ENCODE data around the gene ARFGAP2. TPM values are rescaled to one million over a fixed set of nuclear protein-coding genes. Genes with fewer than 3 reads are reported as not detected.
"Not testable (repeated sequence)": the region's sequence is repeated elsewhere in the genome, so short reads cannot be mapped to it uniquely, and the experiment has no call there.

Gene ARFGAP2
- total RNA-seq, 1 experiment from 2014 or later = 122 TPM

- Histone ChIP-seq H3K27ac (peak overlapping the region; percentile 70), H3K36me3 (ENCODE audit: low read depth) (no peaks in the 10 kb centered on the region), H4K20me1 (ENCODE audit: insufficient read depth) (no peaks in the 10 kb centered on the region), H3K4me1 (replicated peaks; ENCODE audit: insufficient read depth) (peaks cover 20% of the 10 kb centered on the region), H3K79me2 (ENCODE audit: low read depth) (no peaks in the 10 kb centered on the region), H3F3A (ENCODE audit: insufficient read depth, low read depth) (peaks cover 23% of the 10 kb centered on the region), H3K9me3 (ENCODE audit: insufficient read depth, low read depth) (no peaks in the 10 kb centered on the region), H3K4me2 (peak overlapping the region; percentile 51), H3K9me2 (ENCODE audit: insufficient read depth) (no peaks in the 10 kb centered on the region), H2AFZ (0 out of 2 replicates have a peak overlapping the region, but pooled peaks have one; percentile 21), H3K27me3 (ENCODE audit: insufficient read depth, low read depth) (no peaks in the 10 kb centered on the region), H3K4me3 (no peak overlapping the region)
- CTCF ChIA-PET = interaction anchor here (0.6 to 1.0 kb wide), 3 partner anchors 10 to 80 kb away, joined by 3 read pairs; partner anchors contain the start of gene DDB2
- POLR2A ChIA-PET (ENCODE audit: unreplicated experiment) = interaction anchor here (0.6 to 2.4 kb wide), 7 partner anchors 10 to 44 kb away, joined by 3 to 39 read pairs (median 10); partner anchors contain the start of genes ACP2 and DDB2
- intact Hi-C loops (cut with micrococcal nuclease; ENCODE audit: unreplicated experiment) = loop anchor here (1.0 kb wide), 2 partner anchors 10 kb away; partner anchors contain the start of gene DDB2
- no TSS peak for BruUV-seq (replicated peaks)
- TF ChIP-seq CTCF (conservative IDR thresholded peaks at IDR 0.05) = no peak
- no peak for TF ChIP-seq EZH2 (IDR thresholded peaks at IDR 0.05; ENCODE audit: low read depth)
- DNase-seq = peak; percentile 61 to 89
These were observed 27.9 kb upstream of the ARFGAP2 start for GRCh38 chr11:47204637-47204989.

- ChIA-PET POLR2A (ENCODE audit: unreplicated experiment) (interaction anchor here (0.6 kb wide), 1 partner anchor 23 kb away, joined by 3 read pairs; no protein-coding TSS in a partner anchor), CTCF (interaction anchor here (0.7 kb wide), 1 partner anchor 25 kb away, joined by 3 read pairs; no protein-coding TSS in a partner anchor)
- no peaks in the 10 kb centered on the region for H3K9me3 ChIP-seq (ENCODE audit: insufficient read depth, low read depth)
- no peak for DNase-seq
- intact Hi-C loops (cut with micrococcal nuclease; ENCODE audit: unreplicated experiment) = no loop called here
- H3K4me1 ChIP-seq (replicated peaks; ENCODE audit: insufficient read depth) = peaks cover 20% of the 10 kb centered on the region
- TF ChIP-seq EZH2 (IDR thresholded peaks at IDR 0.05; ENCODE audit: low read depth) (no peak), CTCF (conservative IDR thresholded peaks at IDR 0.05) (no peak)
- H3K79me2 ChIP-seq (ENCODE audit: low read depth) = no peaks in the 10 kb centered on the region
- H3K4me2 ChIP-seq = no peak overlapping the region
- no TSS peak for BruUV-seq (replicated peaks)
- H4K20me1 ChIP-seq (ENCODE audit: insufficient read depth) = no peaks in the 10 kb centered on the region
- H2AFZ ChIP-seq = no peak overlapping the region
- no peak overlapping the region for H3K27ac ChIP-seq
- no peaks in the 10 kb centered on the region for H3K36me3 ChIP-seq (ENCODE audit: low read depth)
- H3K27me3 ChIP-seq (ENCODE audit: insufficient read depth, low read depth) = no peaks in the 10 kb centered on the region
- no peak overlapping the region for H3K4me3 ChIP-seq
- H3F3A ChIP-seq (ENCODE audit: insufficient read depth, low read depth) = peaks cover 23% of the 10 kb centered on the region
- no peaks in the 10 kb centered on the region for H3K9me2 ChIP-seq (ENCODE audit: insufficient read depth)
These were observed 25.9 kb upstream of the ARFGAP2 start for GRCh38 chr11:47202576-47202975.

GRCh38 chr11:47201015-47201414 is 24.3 kb upstream of the ARFGAP2 start:
- Histone ChIP-seq H2AFZ (no peak overlapping the region), H4K20me1 (ENCODE audit: insufficient read depth) (no peaks in the 10 kb centered on the region), H3K4me3 (no peak overlapping the region), H3K9me3 (ENCODE audit: insufficient read depth, low read depth) (no peaks in the 10 kb centered on the region), H3K36me3 (ENCODE audit: low read depth) (no peaks in the 10 kb centered on the region), H3K27me3 (ENCODE audit: insufficient read depth, low read depth) (no peaks in the 10 kb centered on the region), H3K4me2 (no peak overlapping the region), H3K79me2 (ENCODE audit: low read depth) (no peaks in the 10 kb centered on the region), H3K4me1 (replicated peaks; ENCODE audit: insufficient read depth) (peaks cover 20% of the 10 kb centered on the region), H3K27ac (no peak overlapping the region), H3K9me2 (ENCODE audit: insufficient read depth) (no peaks in the 10 kb centered on the region), H3F3A (ENCODE audit: insufficient read depth, low read depth) (peaks cover 26% of the 10 kb centered on the region)
- POLR2A ChIA-PET (ENCODE audit: unreplicated experiment) = interaction anchor here (0.5 kb wide), 1 partner anchor 14 kb away, joined by 3 read pairs; the partner anchor contains the start of gene DDB2
- intact Hi-C loops (cut with micrococcal nuclease; ENCODE audit: unreplicated experiment) = no loop called here
- TF ChIP-seq EZH2 (IDR thresholded peaks at IDR 0.05; ENCODE audit: low read depth) (no peak), CTCF (conservative IDR thresholded peaks at IDR 0.05) (no peak)
- no peak for DNase-seq
- CTCF ChIA-PET = no interaction called here
- BruUV-seq (replicated peaks) = no TSS peak

GRCh38 chr11:47198161-47198560 is 21.5 kb upstream of the ARFGAP2 start:
- intact Hi-C loops (cut with micrococcal nuclease; ENCODE audit: unreplicated experiment); POLR2A ChIA-PET (ENCODE audit: unreplicated experiment); CTCF ChIA-PET: not testable (repeated sequence)

More at GRCh38 chr11:47198161-47198560, 21.5 kb upstream of the ARFGAP2 start:
- not testable (repeated sequence) for BruUV-seq (replicated peaks); H3K27ac ChIP-seq; H3K9me3 ChIP-seq (ENCODE audit: insufficient read depth, low read depth); DNase-seq; H3K4me3 ChIP-seq; H3K9me2 ChIP-seq (ENCODE audit: insufficient read depth); H3K27me3 ChIP-seq (ENCODE audit: insufficient read depth, low read depth); H3K36me3 ChIP-seq (ENCODE audit: low read depth); H3K79me2 ChIP-seq (ENCODE audit: low read depth); H2AFZ ChIP-seq; H4K20me1 ChIP-seq (ENCODE audit: insufficient read depth); H3K4me2 ChIP-seq
- Histone ChIP-seq H3K4me1 (replicated peaks; ENCODE audit: insufficient read depth) (peaks cover 25% of the 10 kb centered on the region), H3F3A (ENCODE audit: insufficient read depth, low read depth) (peaks cover 19% of the 10 kb centered on the region)
